Coronary artery (tissue), 2 donors: ENCODE data around the gene NEMP2.
"Not testable (repeated sequence)": the region's sequence is repeated elsewhere in the genome, so short reads cannot be mapped to it uniquely, and the experiment has no call there.

ENCODE experiments used
- DNase-seq: peaks from one replicate; pipeline ENCODE4 v3.0.0-alpha.2; 2017; ENCODE audit warnings: low spot score
- H3K27ac ChIP-seq, 2 donors: fragments of 200-600 bp; sonication (generic); one replicate each; pipeline ENCODE4 v1.5.1; 2016 to 2019
- H3K4me3 ChIP-seq: fragments of 200-600 bp; sonication (generic); 2 replicates; pipeline ENCODE4 v1.5.1; 2016; ENCODE audit warnings: mild to moderate bottlenecking, moderate library complexity
- CTCF ChIP-seq: fragments of 200-600 bp; sonication (generic); IDR thresholded peaks from one replicate; pipeline ENCODE4 v1.5.1; 2019; ENCODE audit warnings: antibody characterized with exemption

NEMP2 gene

GRCh38 chr2:190513877-190514276 is 20.6 kb downstream of the NEMP2 start:
- Histone ChIP-seq H3K27ac (no peak overlapping the region), H3K4me3 (no peak overlapping the region)
- TF ChIP-seq CTCF: no peak
- no peak for DNase-seq

GRCh38 chr2:190512539-190513095 is 21.9 kb downstream of the NEMP2 start:
- TF ChIP-seq CTCF: no peak
- DNase-seq: no peak
- H3K27ac ChIP-seq: no peak overlapping the region
- H3K4me3 ChIP-seq: no peak overlapping the region

GRCh38 chr2:190511104-190511503 is 23.4 kb downstream of the NEMP2 start:
- TF ChIP-seq CTCF: no peak

GRCh38 chr2:190509895-190510294 is 24.6 kb downstream of the NEMP2 start:
- H3K27ac ChIP-seq, H3K4me3 ChIP-seq, DNase-seq: not testable (repeated sequence)

More at GRCh38 chr2:190511104-190511503, 23.4 kb downstream of the NEMP2 start:
- no peak overlapping the region for H3K4me3 ChIP-seq
- H3K27ac ChIP-seq: no peak overlapping the region
- DNase-seq: no peak

GRCh38 chr2:190507135-190507534 is 27.4 kb downstream of the NEMP2 start:
- no peak overlapping the region for H3K4me3 ChIP-seq
- TF ChIP-seq CTCF: no peak
- DNase-seq: no peak
- no peak overlapping the region for H3K27ac ChIP-seq

- no peak for DNase-seq
- no peak for TF ChIP-seq CTCF
- Histone ChIP-seq H3K4me3 (no peak overlapping the region), H3K27ac (no peak overlapping the region)
These were observed 27.9 kb downstream of the NEMP2 start for GRCh38 chr2:190506666-190507065.

GRCh38 chr2:190505696-190506095 is 28.8 kb downstream of the NEMP2 start:
- TF ChIP-seq CTCF: no peak
- no peak overlapping the region for H3K27ac ChIP-seq
- DNase-seq: no peak
- no peak overlapping the region for H3K4me3 ChIP-seq

GRCh38 chr2:190504912-190505311 is 29.6 kb downstream of the NEMP2 start:
- Histone ChIP-seq H3K4me3 (no peak overlapping the region), H3K27ac (no peak overlapping the region)
- DNase-seq: no peak
- no peak for TF ChIP-seq CTCF
